HG03354 (cell line): ENCODE results near the gene ZC3HAV1.
"Not testable (repeated sequence)": the region's sequence is repeated elsewhere in the genome, so short reads cannot be mapped to it uniquely, and the experiment has no call there.

Experiments used
- ATAC-seq: cut with Tn5 transposase; IDR thresholded peaks from one replicate; pipeline ENCODE4 v1.9.1; 2021; ENCODE audit warnings: mild to moderate bottlenecking; ENCODE audit not compliant: unreplicated experiment, poor library complexity, severe bottlenecking

The ZC3HAV1 gene

GRCh38 chr7:139060695-139061237 lies 48.8 kb downstream of the ZC3HAV1 start:
- no peak for ATAC-seq

GRCh38 chr7:139059905-139060304 lies 49.6 kb downstream of the ZC3HAV1 start:
- ATAC-seq: no peak

GRCh38 chr7:139058943-139059342 lies 50.6 kb downstream of the ZC3HAV1 start:
- ATAC-seq: no peak

DNA sequence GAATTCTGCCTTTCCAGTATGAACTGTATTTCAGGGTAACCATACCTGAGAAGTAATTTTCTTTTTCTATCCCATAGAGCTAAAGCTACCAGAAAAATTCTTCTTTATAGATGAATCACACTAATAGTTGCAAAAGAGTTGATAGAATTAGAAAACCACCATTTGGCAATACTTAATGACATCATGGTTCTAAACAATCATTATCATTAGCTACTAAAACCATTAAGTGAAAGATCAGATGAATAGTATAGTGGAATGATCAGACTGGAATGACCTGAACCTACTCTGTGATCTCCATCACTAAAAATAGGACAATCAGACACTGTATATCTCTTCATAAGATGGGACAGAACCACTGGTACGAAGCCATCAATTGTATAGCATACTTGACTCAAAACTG lies 53.8 kb downstream of the ZC3HAV1 start:
- ATAC-seq: no peak

GRCh38 chr7:139054656-139055055 lies 54.9 kb downstream of the ZC3HAV1 start:
- not testable (repeated sequence) for ATAC-seq

DNA sequence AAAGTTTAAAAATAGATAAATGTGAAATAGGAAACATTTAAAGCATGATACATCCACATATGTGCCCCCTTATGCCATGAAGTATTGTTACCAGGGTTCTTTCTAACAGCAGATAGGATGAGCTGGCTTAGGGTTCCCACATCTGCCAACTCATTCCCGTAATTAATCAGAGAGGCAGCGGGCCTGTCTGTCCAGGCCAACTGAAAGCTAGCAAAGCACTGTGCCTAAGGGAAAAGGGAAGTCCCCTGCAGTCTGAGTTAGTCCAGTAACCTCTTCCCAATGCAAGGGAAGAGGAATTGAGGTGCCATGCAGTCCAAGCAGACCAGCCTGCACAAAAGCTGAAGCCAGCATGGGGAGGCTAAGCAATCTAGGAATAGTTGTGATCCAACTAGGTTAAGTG lies 55.4 kb downstream of the ZC3HAV1 start:
- no peak for ATAC-seq

DNA sequence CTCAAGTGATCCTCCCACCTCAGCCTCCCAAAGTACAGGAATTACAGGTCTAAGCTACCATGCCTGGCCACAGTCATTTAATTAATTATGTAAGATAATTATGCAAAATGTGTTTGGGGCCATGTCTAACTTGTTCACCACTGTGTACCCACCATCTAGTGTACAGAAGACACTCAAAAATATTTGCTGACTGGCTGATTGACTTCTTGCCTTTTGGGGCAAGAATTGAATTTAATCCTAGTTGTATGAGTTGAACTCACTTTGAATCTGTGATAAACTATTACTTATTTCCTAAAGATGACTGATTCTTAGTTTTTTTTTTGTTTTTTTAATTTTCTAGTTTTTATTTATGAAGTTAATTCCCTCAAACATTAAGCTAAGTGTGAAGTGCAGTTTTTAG lies 57.9 kb downstream of the ZC3HAV1 start:
- no peak for ATAC-seq

DNA sequence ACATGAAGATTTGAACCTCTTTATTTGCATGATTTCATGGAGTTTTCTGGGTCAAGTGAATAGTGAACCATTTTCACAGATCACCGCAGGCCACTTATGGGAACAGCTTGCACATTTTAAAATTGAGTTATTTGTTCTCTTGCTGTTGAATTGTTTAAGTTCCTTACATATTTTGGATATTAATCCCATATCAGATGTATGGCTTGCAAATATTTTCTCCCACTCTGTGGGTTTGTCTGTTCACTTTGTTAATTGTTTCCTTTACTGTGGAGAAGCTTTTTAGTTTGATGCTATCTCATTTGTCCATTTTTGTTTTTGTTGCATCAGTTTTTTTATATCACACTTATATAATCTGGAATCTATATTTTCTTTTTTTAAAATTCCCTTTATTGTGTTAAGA lies 59.6 kb downstream of the ZC3HAV1 start:
- no peak for ATAC-seq

- ATAC-seq: no peak
These were observed 60.4 kb downstream of the ZC3HAV1 start for GRCh38 chr7:139049111-139049510.

GRCh38 chr7:139047970-139048369 lies 61.5 kb downstream of the ZC3HAV1 start:
- no peak for ATAC-seq

GRCh38 chr7:139046143-139046542 lies 63.4 kb downstream of the ZC3HAV1 start:
- ATAC-seq: no peak

DNA sequence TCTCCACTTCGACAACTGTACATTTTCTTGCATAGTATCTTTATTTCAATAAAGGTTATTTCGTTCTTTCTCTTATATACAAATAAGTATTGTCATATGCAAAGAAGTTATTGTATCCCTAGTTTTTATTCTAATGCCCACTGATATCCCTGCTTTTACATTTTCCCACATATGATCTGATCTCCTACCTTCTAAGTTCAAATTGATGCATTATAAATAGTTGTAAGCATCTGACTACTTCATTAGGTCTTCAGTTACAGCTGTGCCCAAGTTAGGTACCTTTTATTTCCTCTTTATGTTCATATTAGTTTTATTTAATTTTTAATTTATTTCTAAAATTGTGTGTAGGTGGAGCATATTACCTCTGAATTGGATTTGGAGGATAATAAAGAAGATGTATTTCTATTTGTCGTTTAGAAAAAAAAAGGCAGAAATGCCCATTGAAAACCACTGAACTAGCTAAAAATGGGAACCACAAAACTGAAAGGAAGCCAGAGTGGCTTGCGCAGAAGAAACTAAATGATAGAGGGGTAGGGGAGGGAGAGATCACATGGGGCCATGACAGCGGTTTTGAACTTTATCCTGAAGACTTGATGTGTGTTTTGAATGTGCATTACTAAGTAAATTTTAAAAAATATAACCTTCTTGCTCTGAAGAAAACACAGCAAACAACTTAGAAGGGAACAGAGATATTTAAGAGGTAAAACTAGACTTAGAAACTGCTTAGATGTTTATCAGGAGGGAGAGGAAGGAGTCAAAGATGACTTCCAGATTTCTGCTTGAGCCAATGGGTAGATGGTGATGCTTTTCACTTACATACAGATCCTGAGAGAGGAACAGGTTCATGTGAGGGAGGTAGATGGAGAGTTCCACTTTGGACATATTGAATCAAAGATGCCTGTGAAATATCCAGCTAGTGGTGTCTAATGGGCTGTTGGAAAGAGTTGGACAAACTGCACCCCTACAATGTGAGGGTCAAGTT lies 64.4 kb downstream of the ZC3HAV1 start:
- ATAC-seq: no peak

GRCh38 chr7:139043823-139044812 lies 65.4 kb downstream of the ZC3HAV1 start:
- ATAC-seq: peak; percentile 59

GRCh38 chr7:139041378-139042085 lies 68.0 kb downstream of the ZC3HAV1 start:
- ATAC-seq: no peak

DNA sequence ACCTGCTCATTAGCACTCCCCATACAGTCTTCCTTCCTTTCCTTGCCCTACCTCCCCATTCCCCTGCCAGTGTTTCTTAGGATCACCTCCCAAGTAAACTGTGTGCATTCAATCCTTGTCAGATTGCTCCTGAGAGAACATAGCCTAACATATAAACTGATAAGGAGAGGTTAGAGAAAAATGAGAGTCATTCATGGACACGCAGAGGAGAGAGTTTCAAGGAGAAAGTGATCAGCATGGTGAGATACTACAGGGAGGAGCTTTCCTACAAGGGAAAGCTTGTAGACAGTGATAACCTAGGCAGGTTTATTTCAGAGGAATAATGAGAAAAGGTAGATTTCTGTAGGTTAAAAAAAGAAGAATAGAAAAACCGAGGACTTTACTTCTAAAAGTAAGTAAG lies 70.8 kb downstream of the ZC3HAV1 start:
- no peak for ATAC-seq

DNA sequence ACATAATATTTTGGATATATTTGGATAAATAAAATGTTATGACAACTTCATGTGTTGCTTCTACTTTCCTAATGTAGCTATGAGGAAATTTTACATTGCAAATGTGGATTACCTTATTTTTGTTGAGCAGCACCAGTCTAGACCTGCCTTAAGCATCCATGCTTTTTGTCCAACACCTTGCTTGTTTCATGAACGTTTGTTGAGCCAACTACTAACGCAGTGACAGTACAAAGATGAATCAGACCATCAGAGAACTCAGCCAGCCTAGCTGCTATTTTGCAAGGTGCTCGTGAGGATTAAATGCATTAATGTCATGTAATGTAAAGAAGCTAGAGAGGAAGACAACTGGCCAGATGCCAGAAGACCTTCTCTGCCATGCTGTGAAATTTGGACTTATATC lies 72.6 kb downstream of the ZC3HAV1 start:
- ATAC-seq: no peak

- ATAC-seq: peak; percentile 79
These were observed 73.8 kb downstream of the ZC3HAV1 start, which contains the start of gene ZC3HAV1L for GRCh38 chr7:139035586-139036353. TSS of gene ZC3HAV1L (minus strand) at chr7:139036042. CDS start at chr7:139036017, 25 bp downstream.

- ATAC-seq: peak; percentile 42
These were observed 74.5 kb downstream of the ZC3HAV1 start for GRCh38 chr7:139034855-139035585.
